GM19463 (cell line): Measurements from ENCODE around the gene ABCG1.

Experiments used
- ATAC-seq: cut with Tn5 transposase; IDR thresholded peaks from one replicate; pipeline ENCODE4 v1.9.1; 2021; ENCODE audit warnings: mild to moderate bottlenecking, moderate library complexity; ENCODE audit not compliant: unreplicated experiment

Gene ABCG1

DNA sequence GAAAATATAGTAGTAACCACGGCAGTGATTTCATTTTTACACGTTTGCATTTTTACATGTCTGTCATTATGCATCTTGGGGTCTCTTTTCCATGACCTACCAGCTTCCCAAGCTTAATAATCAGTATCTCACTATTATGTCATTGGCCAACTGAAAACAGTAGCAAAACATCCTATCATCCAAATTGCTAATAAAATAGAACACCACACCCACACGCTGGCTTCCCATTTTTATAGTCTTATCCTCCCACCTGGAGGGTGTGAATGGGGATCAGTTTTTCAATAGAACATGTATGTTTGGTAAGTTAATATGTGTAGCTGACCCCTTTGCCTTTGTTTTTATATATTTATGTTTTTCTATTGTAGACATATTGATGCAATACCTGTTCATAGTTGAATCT is 84.5 kb downstream of the ABCG1 start:
- ATAC-seq, result no peak

DNA sequence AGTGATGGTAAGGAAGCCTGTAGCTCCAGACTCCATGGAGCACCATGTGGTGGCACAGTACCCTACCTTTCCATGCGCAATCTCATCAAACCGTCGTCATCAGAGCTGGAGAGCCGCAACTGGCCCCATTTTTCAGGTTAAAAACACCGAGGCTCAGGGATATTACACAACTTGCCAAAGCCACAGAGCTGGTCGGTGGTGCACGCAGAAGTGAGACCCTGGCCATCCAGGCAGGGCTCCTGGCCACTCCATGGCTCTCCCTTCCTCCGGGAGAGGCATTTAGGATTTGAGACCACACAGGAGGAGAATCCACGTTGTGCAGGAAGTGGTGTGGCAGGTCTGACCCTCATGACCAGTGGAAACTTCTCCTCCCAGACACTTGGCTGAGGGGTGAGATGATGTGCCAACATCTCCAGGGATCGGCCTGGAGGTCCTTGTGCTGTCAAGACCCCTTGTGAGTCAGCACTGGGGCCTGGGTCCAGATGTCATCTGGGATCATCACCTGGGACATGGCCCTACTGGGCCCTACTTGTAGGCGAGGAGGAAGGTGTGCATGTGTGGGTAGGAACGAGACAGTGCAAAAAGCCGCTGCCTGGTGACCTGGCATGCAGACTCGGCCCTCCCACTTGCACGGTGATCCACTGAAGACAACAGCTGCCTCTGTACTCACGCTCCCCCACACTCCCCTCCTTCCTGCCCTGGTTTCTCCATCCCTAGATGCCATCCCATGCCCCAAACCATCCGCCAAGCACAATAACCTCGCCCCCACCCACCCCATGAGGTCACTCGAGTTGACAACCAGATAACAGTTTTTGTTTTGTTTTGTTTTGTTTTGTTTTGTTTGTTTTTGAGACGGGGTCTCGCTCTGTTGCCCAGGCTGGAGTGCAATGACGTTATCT is 85.9 kb downstream of the ABCG1 start:
- ATAC-seq, result no peak

DNA sequence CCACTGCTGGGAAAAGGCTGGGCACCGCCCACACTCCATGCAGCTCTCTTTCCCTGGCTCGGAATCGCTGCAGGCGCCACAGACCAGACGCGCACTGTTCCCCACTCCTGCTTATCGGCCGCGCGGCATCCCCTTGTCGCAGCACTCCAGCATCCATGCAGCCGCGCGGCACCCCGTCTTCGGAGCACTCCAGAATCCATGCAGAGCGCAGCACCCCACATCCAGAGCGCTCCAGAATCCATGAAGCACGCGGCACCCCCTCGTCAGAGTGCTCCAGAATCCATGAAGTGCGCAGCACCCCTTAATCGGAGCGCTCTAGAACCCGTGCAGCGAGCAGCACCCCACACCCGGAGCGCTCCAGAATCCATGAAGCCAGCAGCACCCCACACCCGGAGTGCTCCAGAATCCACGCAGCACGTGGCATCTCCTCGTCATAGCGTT is 86.8 kb downstream of the ABCG1 start:
- no peak for ATAC-seq

DNA sequence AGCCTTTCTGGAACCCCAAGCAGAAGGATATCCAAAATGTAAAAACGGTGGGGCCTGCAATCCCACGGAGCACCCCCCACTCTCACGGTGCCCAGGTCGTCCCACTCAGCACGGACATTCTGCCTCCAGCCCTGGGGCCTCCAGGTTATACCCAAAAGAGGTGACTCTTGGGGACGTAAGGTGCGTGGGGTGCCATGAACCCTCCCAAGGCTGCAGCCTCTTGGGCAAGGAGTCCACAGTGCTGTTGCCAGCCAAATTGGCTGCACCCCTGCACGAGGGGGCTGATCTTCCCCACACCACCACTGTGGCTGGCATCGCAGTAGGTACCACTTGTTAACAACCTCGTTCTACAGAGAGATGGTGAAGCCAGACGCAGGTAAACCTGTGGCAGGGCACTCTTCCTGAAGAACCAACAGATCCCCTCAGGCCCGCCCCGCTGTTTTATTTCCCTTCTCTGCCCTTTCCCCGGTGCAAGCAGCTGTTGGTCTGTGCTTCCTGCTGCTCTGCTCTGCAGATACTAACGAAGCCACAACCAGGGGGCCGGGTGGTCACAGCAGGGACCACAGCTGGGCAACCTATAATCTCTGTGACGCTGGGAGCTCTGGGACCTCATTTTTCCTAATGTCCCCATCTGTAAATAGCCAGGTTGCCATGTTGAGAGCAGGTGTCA is 87.6 kb downstream of the ABCG1 start:
- no peak for ATAC-seq

DNA sequence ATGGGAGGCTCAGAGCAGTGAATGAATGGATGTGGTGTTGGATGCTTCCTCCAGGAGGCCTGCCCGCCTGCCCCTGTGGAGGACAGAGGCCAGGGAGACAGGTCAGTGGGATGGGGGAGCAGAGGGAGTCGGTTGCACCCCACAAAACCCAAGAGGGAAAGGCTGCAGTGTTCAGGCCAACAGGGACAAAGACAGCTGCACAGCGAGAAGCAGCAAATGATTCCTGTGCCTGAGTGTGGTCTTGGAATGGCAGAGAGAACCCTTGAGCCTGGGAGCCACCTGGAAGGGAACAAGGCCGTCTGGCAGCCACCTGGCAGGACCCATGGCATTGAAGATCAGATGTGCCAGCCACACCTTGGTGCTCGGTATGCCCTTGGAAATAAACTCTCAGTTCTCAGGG is 88.2 kb downstream of the ABCG1 start:
- no peak for ATAC-seq

DNA sequence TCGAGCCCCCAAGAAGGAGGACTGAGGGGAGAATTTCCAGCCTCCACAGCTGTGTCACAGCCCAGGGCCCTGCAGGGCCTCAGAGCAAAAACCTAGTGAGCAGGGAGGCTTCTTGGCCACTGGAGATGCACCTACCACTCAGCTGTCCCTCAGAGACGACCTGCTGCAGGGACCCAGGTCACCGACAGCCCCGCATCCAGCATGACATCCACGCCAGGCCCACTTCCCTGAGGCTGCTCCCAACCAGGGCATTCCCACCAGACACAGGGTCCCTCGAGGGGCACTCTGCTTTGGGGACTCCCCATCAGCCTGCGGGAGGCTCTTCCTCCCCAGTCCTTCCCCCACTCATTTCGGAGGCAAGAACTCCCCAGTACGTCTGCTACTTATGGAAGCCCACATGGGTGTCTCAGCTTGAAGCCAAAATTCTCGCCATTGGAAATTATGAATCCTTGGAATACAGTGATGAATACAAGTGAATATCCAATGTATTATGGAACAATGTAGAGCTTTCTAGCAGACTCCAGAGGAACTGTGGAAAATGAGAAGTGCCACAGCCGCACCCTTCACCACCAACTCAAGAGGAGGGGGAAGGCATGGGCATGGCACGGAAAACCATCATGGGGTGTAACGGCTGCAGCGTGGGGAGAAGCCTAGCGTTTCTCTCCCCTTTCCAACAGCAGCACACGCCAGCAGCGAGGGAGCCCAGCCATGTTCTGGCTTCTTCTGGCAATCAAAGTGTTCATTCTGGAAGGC is 89.4 kb downstream of the ABCG1 start:
- no peak for ATAC-seq

DNA sequence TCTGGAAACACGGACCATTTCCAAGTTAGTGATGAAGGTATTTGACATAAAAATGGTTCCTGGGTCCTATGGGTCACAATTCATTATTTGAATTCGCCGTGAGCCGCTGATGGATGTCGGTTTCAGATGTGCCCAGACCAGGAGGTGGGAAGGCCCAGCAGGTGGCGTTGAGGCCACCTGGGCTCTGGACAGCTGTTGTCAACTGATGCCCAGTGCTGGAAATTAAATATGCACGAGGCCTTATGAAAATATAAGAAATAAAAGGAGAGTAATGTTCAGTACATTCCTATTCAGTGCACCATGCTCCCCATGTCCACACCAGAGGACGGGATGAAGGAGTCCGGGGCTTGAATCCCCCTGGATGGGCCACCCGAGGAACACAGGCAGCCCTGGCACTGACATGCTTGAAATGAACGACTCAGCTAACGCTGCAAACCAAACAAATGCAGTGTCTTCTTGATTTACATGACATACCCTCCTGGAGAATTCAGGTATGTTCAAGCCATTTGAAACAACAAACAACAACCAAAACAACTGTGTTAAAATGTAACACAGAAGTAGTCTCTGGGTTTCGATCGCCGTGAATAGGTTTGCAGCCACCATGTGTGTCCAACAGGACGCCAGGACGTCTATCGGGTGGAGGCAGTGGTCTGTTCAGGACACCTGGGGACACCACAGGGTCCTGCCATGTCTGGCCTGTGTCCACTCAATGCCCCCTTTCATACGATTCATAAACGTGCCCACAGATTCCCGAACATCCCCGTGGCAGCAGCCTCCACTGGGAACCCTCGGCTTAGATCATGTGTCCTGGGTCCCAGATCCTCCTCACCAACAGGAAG is 90.2 kb downstream of the ABCG1 start:
- no peak for ATAC-seq

DNA sequence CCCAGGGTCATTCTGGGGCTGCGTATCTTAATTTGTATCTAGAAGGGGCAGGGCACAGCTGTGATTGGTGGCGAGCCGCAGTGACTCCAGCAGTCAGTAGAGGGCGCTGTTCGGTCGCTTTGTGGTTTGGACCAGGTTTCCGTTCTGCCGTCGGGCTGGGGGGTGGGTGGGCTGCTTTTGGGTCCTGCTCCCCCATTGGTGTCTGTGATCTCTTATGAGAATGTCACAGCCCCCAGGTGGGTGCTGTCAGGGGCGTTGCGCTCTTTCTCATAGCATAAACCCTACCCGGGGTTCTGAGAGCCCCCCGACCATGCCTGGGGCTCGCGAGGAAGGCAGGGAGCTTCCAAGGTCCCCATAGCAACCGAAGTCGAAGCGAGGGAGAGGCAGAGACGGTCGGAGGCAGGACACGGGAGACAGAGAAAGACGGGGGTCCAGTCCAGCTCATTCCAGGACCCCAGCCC is 90.8 kb downstream of the ABCG1 start:
- ATAC-seq, result no peak

DNA sequence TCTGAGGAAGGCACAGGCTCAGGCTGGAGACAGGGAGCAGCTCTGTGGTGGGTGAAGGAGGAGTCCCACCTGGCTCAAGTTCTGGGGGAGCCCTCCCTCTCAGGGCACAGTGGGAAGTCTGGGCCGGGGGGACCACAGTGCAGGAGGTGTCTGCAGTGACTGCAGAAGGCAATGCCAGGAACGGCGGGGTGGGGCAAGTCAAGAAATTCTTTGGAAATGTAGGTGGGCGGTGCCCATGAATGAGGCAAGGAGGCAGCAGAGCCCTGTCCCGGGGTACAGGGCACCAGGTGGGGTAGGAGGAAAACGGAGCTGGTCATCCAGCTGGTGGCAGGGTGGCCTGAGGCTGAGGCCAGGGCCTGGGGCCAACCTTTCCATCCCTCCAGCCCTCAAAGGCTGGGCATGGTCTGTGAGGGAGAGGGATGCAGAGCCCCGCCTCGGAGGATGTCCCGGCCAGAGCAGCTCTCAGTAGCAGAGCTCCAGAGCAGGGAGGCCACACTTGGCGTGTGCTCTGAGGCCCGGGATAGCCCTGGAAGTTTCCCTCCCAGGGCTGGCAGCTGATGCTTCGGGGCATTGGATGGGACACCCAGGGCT is 91.6 kb downstream of the ABCG1 start:
- ATAC-seq, result no peak

DNA sequence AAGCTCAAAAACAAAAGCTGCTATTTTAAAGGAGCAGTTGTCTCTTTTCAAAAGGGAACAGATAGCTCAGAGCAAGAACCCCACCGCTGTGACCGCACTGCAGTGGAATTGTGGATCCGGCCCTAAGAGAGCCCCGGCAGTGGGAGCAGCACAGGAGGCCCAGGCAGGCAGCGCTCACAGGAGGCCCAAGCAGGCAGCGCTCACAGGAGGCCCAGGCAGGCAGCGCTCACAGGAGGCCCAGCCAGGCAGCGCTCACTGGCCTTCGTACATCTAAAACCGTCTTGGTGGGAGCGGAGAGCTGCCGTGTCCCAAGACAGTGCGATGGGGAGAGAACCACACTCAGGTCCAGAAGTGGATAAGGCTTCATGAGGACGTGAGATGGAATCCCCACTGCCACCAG is 92.2 kb downstream of the ABCG1 start:
- ATAC-seq, result no peak

DNA sequence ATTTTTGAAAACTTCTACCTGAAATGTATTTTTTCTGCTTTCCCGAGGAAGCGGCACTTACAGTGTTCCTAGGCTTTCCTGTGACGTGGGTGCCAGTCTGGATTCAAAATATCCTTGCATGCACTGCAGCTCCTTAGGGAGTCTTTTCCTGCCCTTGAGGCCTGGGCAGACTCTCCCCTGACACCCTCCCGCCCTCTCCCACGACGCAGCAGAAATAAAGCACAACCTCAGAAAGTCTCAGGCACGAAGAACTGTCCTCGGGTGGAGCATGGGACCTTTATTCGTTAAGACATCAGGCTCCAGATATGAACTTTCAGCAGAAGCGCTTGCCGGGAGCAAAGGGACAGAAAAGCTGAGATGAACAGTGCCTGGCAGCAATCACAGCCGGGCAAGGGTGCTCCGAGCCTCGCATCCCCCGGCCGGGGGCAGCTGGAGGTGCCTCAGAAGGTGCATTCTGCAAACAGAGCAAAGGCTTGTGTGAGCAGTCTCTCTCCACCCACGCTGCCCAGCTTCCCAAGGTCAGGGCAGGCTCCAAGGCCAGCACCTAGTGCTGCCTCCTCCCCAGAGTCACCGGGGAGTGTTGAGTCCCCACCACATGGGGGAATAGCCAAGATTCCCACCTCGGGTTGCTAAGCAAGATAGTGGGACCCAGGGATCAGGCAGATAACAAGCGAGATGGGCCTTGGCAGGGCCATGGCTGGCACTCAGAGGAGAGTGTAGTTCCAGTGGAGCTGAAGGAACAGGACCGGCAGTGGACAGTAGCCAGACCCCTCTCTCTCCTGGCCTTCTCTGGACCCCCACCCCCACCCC is 93.1 kb downstream of the ABCG1 start:
- no peak for ATAC-seq

DNA sequence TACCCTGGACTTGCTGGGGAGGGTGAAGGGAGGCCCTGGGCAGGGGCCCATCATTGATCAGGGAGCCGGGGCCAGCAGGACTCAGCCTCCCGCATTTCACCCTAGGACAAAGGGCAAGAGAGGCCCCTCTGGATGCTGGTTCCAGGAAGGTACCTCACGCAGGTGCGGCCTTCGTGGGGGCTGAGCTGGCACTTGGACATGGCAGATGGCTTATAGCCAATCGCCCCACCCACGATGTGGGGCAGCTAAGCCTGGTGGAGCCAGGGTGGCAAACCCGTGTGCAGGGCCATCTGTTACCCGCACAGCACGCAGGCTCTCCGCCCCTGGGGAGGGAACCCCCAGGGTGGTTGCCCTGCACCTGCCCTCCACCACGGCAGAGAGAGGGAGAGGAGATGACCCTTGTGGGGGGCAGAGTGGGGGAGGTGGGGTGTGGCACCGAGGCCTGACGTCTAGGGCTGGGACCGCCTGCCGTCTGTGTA is 93.7 kb downstream of the ABCG1 start:
- no peak for ATAC-seq

DNA sequence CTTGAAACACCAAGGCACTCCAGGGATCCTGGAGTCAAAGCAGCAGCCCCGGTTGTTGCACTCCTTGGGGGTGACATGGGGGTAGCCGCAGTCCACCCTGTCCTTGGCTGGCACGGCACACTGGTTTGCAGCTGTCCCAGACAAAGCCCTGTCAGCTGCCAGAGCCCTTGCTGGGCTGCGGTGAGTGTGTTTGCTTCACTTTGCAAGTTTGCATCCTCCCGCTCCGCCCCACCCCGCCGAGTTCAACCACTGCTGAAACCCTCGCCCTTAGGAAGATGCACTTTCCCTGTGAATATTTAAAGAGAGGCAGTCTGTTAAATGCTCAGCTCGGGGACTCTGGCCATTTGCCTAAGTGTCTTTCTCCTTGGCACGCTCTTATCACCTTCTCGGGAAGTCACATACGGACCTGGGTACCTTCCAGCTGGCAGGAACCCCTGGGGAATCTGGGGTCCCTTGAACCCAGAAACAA is 94.6 kb downstream of the ABCG1 start:
- ATAC-seq, result no peak

DNA sequence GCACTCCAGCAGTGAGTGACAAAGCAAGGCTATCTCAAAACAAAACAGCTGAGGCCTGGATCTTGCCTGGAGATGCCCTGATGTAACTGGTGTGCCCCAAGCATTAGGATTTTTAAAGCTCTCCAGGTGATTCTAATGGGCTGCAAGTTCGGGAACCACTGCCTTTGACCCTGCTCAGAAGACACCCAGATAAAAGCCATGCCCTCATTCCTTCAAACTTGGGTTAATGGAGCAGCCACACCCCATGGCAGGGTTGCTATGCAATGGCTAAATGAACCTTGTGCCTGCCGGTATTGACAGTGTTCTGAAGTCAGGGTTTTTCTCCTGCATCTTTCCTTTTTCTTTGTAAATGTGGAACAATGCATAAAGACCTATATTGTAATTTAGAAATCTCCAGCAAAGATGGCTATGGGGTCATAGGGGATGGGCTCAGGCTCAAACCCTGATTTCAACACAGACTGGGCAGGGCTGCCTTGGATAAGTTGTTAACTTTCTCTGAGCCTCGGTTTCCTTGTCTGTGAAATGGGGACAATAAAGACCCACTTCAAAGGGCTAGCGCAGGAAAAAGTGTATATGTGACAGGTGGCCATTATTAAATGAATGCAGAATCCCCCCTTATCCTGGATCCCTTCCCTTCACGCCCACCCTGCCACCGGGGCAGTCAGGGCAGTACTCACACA is 95.8 kb downstream of the ABCG1 start:
- no peak for ATAC-seq

DNA sequence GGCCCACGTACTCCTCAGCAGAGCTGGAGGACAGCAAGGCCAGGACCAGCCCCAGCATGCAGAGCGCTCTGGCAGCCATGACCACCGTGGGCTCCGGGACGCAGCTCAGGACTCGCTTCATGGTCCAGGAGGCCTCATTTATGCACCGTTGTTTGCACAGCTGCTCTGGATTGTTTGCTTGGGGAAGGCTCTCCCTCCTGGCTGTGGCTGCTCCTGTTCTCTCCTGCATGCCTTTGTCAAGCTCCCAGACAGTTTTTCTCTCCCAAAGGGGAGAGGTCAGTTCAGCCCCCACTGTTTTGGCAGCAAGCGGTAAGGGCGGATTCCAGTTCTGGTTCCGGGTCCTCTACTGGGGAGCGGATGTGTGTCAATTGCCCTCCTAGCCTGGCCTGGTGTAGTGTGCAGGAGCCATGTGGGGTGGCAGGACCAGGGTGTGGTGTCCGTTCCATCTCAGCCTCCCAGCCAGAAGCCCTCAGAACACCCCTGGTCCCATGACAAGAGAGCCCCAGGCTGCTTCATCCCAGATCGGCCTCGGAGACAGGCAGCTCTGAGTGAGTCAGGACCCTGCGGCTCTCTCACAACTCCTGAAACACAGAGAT is 96.5 kb downstream of the ABCG1 start, which contains the start of gene TFF3:
Gene TFF3 (minus strand): TSS at position 114 of the 596 bp plus-strand sequence. CDS start 35 bp downstream, at position 79.
- ATAC-seq, result no peak

DNA sequence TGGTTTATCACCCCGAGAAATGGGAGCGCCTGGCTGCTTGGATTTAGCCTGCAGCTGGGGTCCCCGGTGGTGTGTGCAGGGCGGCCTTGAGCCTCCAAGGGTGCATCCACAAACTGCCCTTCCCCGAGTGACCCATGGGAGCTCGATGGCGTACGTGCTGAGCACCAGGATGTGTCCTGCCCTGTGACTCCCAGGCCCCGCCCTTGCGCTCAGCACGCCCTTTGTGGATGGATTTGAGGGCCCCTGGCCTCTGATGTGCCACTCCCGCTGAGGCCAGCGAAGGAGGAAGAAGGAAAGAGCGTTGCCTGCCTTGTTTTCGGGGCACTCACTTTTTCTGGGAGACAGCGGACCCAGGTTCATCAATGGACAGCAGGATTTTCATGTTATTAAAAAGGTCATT is 98.0 kb downstream of the ABCG1 start:
- ATAC-seq, result no peak

DNA sequence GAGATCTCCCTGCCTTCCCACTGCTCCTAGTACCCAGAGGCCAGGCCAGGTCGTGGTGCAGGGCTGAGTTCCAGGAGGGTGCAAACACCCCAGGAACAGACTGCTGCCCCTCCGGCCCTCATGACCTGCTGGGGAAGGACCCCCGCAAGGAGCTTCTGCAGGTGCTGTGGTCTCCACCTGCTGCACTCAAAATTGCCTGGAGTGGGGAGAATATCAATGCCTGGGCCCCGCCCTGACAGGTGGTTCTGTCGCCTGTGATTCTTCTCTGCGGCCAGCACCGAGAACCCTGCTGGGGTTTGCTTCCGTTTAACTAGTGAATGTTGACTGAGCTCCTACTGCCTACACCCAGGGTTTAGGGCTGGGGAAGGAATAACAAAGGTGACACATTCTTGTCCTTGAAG is 98.4 kb downstream of the ABCG1 start:
- ATAC-seq, result no peak
